Suprapubic skin (tissue), 4 donors: ENCODE measurements around the gene MLF1. TPM values are rescaled to one million over a fixed set of nuclear protein-coding genes. Genes with fewer than 3 reads are reported as not detected.

ENCODE experiments used
- DNase-seq, 2 donors: peaks; one replicate each; pipeline ENCODE4 v3.0.0-alpha.2; 2019; ENCODE audit warnings: low spot score in 2 of 2
- H3K27ac ChIP-seq: fragments of 200-600 bp; sonication (generic); one replicate; pipeline ENCODE4 v1.5.1; 2019
- H3K27me3 ChIP-seq: fragments of 200-600 bp; sonication (generic); one replicate; pipeline ENCODE4 v1.5.1; 2019
- H3K36me3 ChIP-seq: fragments of 200-600 bp; sonication (generic); one replicate; pipeline ENCODE4 v1.5.1; 2019
- H3K4me1 ChIP-seq: fragments of 200-600 bp; sonication (generic); one replicate; pipeline ENCODE4 v1.5.1; 2019
- H3K4me3 ChIP-seq: fragments of 200-600 bp; sonication (generic); one replicate; pipeline ENCODE4 v1.5.1; 2019; ENCODE audit warnings: mild to moderate bottlenecking
- H3K9me3 ChIP-seq: fragments of 200-600 bp; sonication (generic); one replicate; pipeline ENCODE4 v1.5.1; 2019
- CTCF ChIP-seq, 2 donors: fragments of 200-600 bp in 1 of 2; fragments of 450-650 bp in 1 of 2; sonication (generic) in 1 of 2; IDR thresholded peaks; one replicate each; pipeline ENCODE4 v1.5.1; 2016 to 2019; ENCODE audit warnings: antibody characterized with exemption in 2 of 2, mild to moderate bottlenecking in 1 of 2, moderate library complexity in 1 of 2
- EP300 ChIP-seq: sonication (generic); formaldehyde crosslinking; IDR thresholded peaks from one replicate; pipeline ENCODE4 v1.6.1; 2017; ENCODE audit warnings: antibody characterized with exemption
- POLR2A ChIP-seq, 2 donors: fragments of 450-650 bp; IDR thresholded peaks; one replicate each; pipeline ENCODE4 v1.6.1; 2017; ENCODE audit warnings: antibody characterized with exemption in 2 of 2, mild to moderate bottlenecking in 2 of 2, moderate library complexity in 2 of 2
- POLR2AphosphoS5 ChIP-seq, 3 donors: sonication (generic); formaldehyde crosslinking; IDR thresholded peaks; one replicate each; pipeline ENCODE4 v1.6.1; 2017; ENCODE audit warnings: antibody characterized with exemption in 3 of 3
- WGBS: methylation state at CpG from one replicate; pipeline ENCODE4 v1.1.5; 2018; 5-methylcytosine and 5-hydroxymethylcytosine counted together
- total RNA-seq, 4 donors: library from RNA; depleted of rRNA; stranded (reverse); fragments of >200 nt; gene quantifications; one replicate each; pipeline ENCODE4 v1.1.0, GENCODE V29; 2016

MLF1 gene
- total RNA-seq, 4 donors from 2014 or later: 2.3 to 12.9 (median 5.7) TPM

GRCh38 chr3:158631981-158632380 is 61.0 kb downstream of the MLF1 start:
- Histone ChIP-seq H3K27ac (no peak overlapping the region), H3K36me3 (no peaks in the 10 kb centered on the region), H3K9me3 (no peaks in the 10 kb centered on the region), H3K4me3 (no peak overlapping the region), H3K27me3 (no peaks in the 10 kb centered on the region), H3K4me1 (no peaks in the 10 kb centered on the region)
- TF ChIP-seq POLR2AphosphoS5 (IDR thresholded peaks at IDR 0.05): no peak
- no peak for TF ChIP-seq EP300
- TF ChIP-seq CTCF (IDR thresholded peaks at IDR 0.05): no peak
- TF ChIP-seq POLR2A (IDR thresholded peaks at IDR 0.05): no peak
- DNase-seq: no peak

GRCh38 chr3:158640646-158641045 is 69.7 kb downstream of the MLF1 start:
- no peak for TF ChIP-seq EP300
- no peak for TF ChIP-seq CTCF (IDR thresholded peaks at IDR 0.05)
- TF ChIP-seq POLR2AphosphoS5 (IDR thresholded peaks at IDR 0.05): no peak
- no peak for TF ChIP-seq POLR2A (IDR thresholded peaks at IDR 0.05)
- WGBS: 84% methylated on average over 7 of the region's 7 CpGs
- H3K36me3 ChIP-seq: no peaks in the 10 kb centered on the region

GRCh38 chr3:158642005-158642404 is 71.0 kb downstream of the MLF1 start:
- TF ChIP-seq POLR2A (IDR thresholded peaks at IDR 0.05): no peak
- TF ChIP-seq CTCF (IDR thresholded peaks at IDR 0.05): no peak
- TF ChIP-seq EP300: no peak
- TF ChIP-seq POLR2AphosphoS5 (IDR thresholded peaks at IDR 0.05): no peak
- WGBS: 92% methylated on average over 7 of the region's 7 CpGs
- H3K4me3 ChIP-seq: no peak overlapping the region
- H3K36me3 ChIP-seq: no peaks in the 10 kb centered on the region
- no peaks in the 10 kb centered on the region for H3K9me3 ChIP-seq
- no peaks in the 10 kb centered on the region for H3K27me3 ChIP-seq
- no peak for DNase-seq
- no peak overlapping the region for H3K27ac ChIP-seq
- peaks cover 23% of the 10 kb centered on the region for H3K4me1 ChIP-seq

More at GRCh38 chr3:158640646-158641045, 69.7 kb downstream of the MLF1 start:
- Histone ChIP-seq H3K9me3 (no peaks in the 10 kb centered on the region), H3K27ac (no peak overlapping the region), H3K4me1 (peaks cover 13% of the 10 kb centered on the region), H3K4me3 (no peak overlapping the region), H3K27me3 (no peaks in the 10 kb centered on the region)
- no peak for DNase-seq

DNA sequence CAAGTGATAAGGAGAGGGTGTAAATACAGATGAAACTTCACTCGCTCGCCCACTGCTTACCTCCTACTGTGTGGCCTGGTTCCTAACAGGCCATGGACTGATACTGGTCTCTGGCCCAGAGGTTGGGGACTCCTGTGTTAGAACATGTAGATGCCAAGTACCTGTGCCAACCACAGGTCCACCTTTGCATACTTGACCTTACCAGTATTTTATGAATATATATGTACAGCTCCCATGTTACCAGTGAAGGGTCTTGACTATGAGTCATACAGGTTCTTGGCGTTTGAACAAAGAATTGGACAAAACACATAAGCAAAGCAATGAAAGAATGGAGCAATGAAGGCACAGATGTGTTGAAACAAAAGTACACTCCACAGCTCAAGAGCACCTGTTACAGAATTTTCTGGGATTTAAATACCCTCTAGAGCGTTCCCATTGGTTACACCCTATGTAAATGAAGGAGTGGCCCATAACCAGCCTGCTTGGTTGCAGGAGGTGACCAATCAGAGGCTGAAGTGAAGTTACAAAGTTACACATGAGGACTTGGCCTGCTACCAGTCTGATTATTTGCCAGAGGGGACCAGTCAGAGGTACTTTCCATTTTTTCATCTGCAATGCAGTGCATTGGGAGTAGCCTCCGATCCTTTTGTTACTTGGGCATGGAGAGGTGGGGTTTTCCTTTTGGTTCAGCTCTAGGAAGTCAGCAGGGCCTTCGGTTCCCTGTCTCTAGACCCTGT is 71.6 kb downstream of the MLF1 start:
- WGBS: 69% methylated on average over 6 of the region's 6 CpGs
- no peaks in the 10 kb centered on the region for H3K9me3 ChIP-seq
- no peak overlapping the region for H3K4me3 ChIP-seq

GRCh38 chr3:158644345-158644908 is 73.4 kb downstream of the MLF1 start, which contains the start of gene GFM1:
Gene GFM1 (plus strand): TSS chr3:158644527. CDS start chr3:158644635, 108 bp downstream.
- Histone ChIP-seq H3K36me3 (no peaks in the 10 kb centered on the region), H3K9me3 (no peaks in the 10 kb centered on the region), H3K4me3 (peak within 1 kb of the TSS; percentile 87), H3K27ac (peak within 1 kb of the TSS; percentile 92), H3K4me1 (peaks cover 28% of the 10 kb centered on the region), H3K27me3 (no peaks in the 10 kb centered on the region)
- DNase-seq: peak; percentile 93 to 96
- TF ChIP-seq POLR2AphosphoS5 (IDR thresholded peaks at IDR 0.05): peak; percentile 60 to 85 (median 76)
- TF ChIP-seq POLR2A (IDR thresholded peaks at IDR 0.05): peak; percentile 30 to 31
- no peak for TF ChIP-seq EP300
- TF ChIP-seq CTCF (IDR thresholded peaks at IDR 0.05): peak; percentile 33 to 86
- WGBS: under 1% methylated on average over 42 of the region's 42 CpGs

More for the DNA sequence above, 71.6 kb downstream of the MLF1 start:
- H3K27ac ChIP-seq: no peak overlapping the region
- peaks cover 23% of the 10 kb centered on the region for H3K4me1 ChIP-seq
- no peaks in the 10 kb centered on the region for H3K36me3 ChIP-seq
- no peaks in the 10 kb centered on the region for H3K27me3 ChIP-seq
- TF ChIP-seq EP300: no peak
- TF ChIP-seq POLR2A (IDR thresholded peaks at IDR 0.05): no peak
- no peak for DNase-seq
